ENCODE data around the gene LRRN4CL.

Gene LRRN4CL

GRCh38 chr11:62716816-62717215 is 27.5 kb upstream of the LRRN4CL start:
- Mint-ChIP-seq H3K4me3 (no peak overlapping the region), H3K9me3 (no peaks in the 10 kb centered on the region), H3K27ac (peak overlapping the region; percentile 56), H3K36me3 (peaks cover 48 to 74% of the 10 kb centered on the region in 2 donors), H3K27me3 (no peaks in the 10 kb centered on the region), H3K4me1 (peaks cover 25 to 34% of the 10 kb centered on the region in 2 donors)
- ATAC-seq (replicated peaks): no peak
- DNase-seq: no peak

- no peak overlapping the region for H3K27ac Mint-ChIP-seq
- H3K4me3 Mint-ChIP-seq: no peak overlapping the region
- DNase-seq: no peak
- H3K9me3 Mint-ChIP-seq: no peaks in the 10 kb centered on the region
- no peak for ATAC-seq (replicated peaks)
- H3K36me3 Mint-ChIP-seq: peaks cover 45 to 74% of the 10 kb centered on the region in 2 donors
- H3K27me3 Mint-ChIP-seq: no peaks in the 10 kb centered on the region
- H3K4me1 Mint-ChIP-seq: peaks cover 25 to 34% of the 10 kb centered on the region in 2 donors
Measured at GRCh38 chr11:62716206-62716605, 26.9 kb upstream of the LRRN4CL start.

- Mint-ChIP-seq H3K36me3 (peaks cover 50 to 74% of the 10 kb centered on the region in 2 donors), H3K27ac (peak overlapping the region; percentile 65), H3K9me3 (no peaks in the 10 kb centered on the region), H3K4me1 (peaks cover 25 to 39% of the 10 kb centered on the region in 2 donors), H3K27me3 (no peaks in the 10 kb centered on the region), H3K4me3 (no peak overlapping the region)
- ATAC-seq (replicated peaks) (no peak), DNase-seq (no peak)
Measured at GRCh38 chr11:62715150-62716130, 26.1 kb upstream of the LRRN4CL start.

- peak overlapping the region; percentile 3 for H3K27ac Mint-ChIP-seq
Measured at GRCh38 chr11:62713343-62713742, 24.0 kb upstream of the LRRN4CL start.

GRCh38 chr11:62712861-62713260 is 23.5 kb upstream of the LRRN4CL start:
- Mint-ChIP-seq H3K4me1 (peaks cover 38 to 65% of the 10 kb centered on the region in 2 donors), H3K4me3 (peak overlapping the region; percentile 6 to 25)
- DNase-seq: no peak

More at GRCh38 chr11:62713343-62713742, 24.0 kb upstream of the LRRN4CL start:
- ATAC-seq (replicated peaks): no peak
- no peaks in the 10 kb centered on the region for H3K27me3 Mint-ChIP-seq
- H3K9me3 Mint-ChIP-seq: no peaks in the 10 kb centered on the region
- peaks cover 49 to 77% of the 10 kb centered on the region in 2 donors for H3K36me3 Mint-ChIP-seq
- peak overlapping the region in 1 of 2 donors; percentile 40 for H3K4me3 Mint-ChIP-seq
- peaks cover 34 to 60% of the 10 kb centered on the region in 2 donors for H3K4me1 Mint-ChIP-seq
- DNase-seq: no peak

GRCh38 chr11:62712276-62712812 is 23.0 kb upstream of the LRRN4CL start:
- Mint-ChIP-seq H3K4me1 (peaks cover 42 to 70% of the 10 kb centered on the region in 2 donors), H3K27me3 (no peaks in the 10 kb centered on the region), H3K9me3 (no peaks in the 10 kb centered on the region), H3K36me3 (peaks cover 43 to 73% of the 10 kb centered on the region in 2 donors), H3K27ac (peak overlapping the region; percentile 81), H3K4me3 (peak overlapping the region; percentile 0 to 25)
- ATAC-seq (replicated peaks) (no peak), DNase-seq (no peak)

More at GRCh38 chr11:62712861-62713260, 23.5 kb upstream of the LRRN4CL start:
- H3K27ac Mint-ChIP-seq: peak overlapping the region; percentile 67
- no peaks in the 10 kb centered on the region for H3K9me3 Mint-ChIP-seq
- H3K36me3 Mint-ChIP-seq: peaks cover 44 to 75% of the 10 kb centered on the region in 2 donors
- no peaks in the 10 kb centered on the region for H3K27me3 Mint-ChIP-seq
- no peak for ATAC-seq (replicated peaks)

DNA sequence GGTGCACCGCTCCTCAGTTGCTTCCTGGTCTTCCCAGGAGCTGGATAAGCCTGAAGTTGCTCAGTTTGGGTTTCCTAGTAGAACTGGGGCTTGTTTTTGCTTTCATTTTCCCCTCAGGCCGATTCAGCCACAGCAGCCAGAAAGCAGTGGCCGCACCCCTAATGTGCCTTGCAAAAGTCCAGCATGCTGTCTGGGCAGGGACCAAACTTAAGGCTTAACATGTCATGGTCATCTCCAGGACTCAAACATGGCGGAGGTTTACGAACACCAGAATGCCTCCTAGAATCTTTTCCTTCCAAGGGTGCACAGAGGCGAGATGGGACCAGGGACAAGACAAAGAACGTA is 20.6 kb upstream of the LRRN4CL start:
- Mint-ChIP-seq H3K27ac (peak overlapping the region; percentile 95), H3K4me3 (peak overlapping the region; percentile 90 to 92), H3K4me1 (peaks cover 53 to 84% of the 10 kb centered on the region in 2 donors), H3K36me3 (peaks cover 33 to 63% of the 10 kb centered on the region in 2 donors), H3K27me3 (no peaks in the 10 kb centered on the region), H3K9me3 (peaks cover 0 to 1% of the 10 kb centered on the region in 2 donors)
- ATAC-seq (replicated peaks) (no peak), DNase-seq (no peak)

GRCh38 chr11:62709247-62710000 is 20.1 kb upstream of the LRRN4CL start:
- Mint-ChIP-seq H3K4me1 (peaks cover 51 to 81% of the 10 kb centered on the region in 2 donors), H3K9me3 (peaks cover 0 to 1% of the 10 kb centered on the region in 2 donors), H3K27me3 (no peaks in the 10 kb centered on the region), H3K27ac (peak overlapping the region; percentile 95), H3K4me3 (peak overlapping the region; percentile 90 to 92), H3K36me3 (peaks cover 33 to 58% of the 10 kb centered on the region in 2 donors)
- DNase-seq (peak; percentile 93), ATAC-seq (replicated peaks) (peak; percentile 78 to 82)

- H3K36me3 Mint-ChIP-seq: peaks cover 29 to 54% of the 10 kb centered on the region in 2 donors
- peaks cover 47 to 77% of the 10 kb centered on the region in 2 donors for H3K4me1 Mint-ChIP-seq
- peaks cover 0 to 1% of the 10 kb centered on the region in 2 donors for H3K9me3 Mint-ChIP-seq
- peak overlapping the region; percentile 95 for H3K27ac Mint-ChIP-seq
- ATAC-seq (replicated peaks): peak; percentile 20 to 25
- no peaks in the 10 kb centered on the region for H3K27me3 Mint-ChIP-seq
- DNase-seq: peak; percentile 34
- H3K4me3 Mint-ChIP-seq: peak overlapping the region; percentile 90 to 92
Measured at GRCh38 chr11:62708793-62709192, 19.5 kb upstream of the LRRN4CL start.

GRCh38 chr11:62708392-62708791 is 19.1 kb upstream of the LRRN4CL start:
- H3K36me3 Mint-ChIP-seq: peaks cover 29 to 50% of the 10 kb centered on the region in 2 donors
- peaks cover 43 to 73% of the 10 kb centered on the region in 2 donors for H3K4me1 Mint-ChIP-seq
- no peaks in the 10 kb centered on the region for H3K27me3 Mint-ChIP-seq

GRCh38 chr11:62707277-62707861 is 18.0 kb upstream of the LRRN4CL start, which contains the start of the genes BSCL2 and GNG3:
TSS of gene BSCL2 (minus strand) at chr11:62707424. CDS start at chr11:62707195, 229 bp downstream.
TSS of gene GNG3 (plus strand) at chr11:62707676. CDS start at chr11:62708296, 620 bp downstream.
- no peak for ATAC-seq (replicated peaks)
- Mint-ChIP-seq H3K36me3 (peaks cover 32 to 43% of the 10 kb centered on the region in 2 donors), H3K27me3 (no peaks in the 10 kb centered on the region), H3K9me3 (peaks cover 0 to 1% of the 10 kb centered on the region in 2 donors), H3K4me3 (peak within 1 kb of the TSS; percentile 95 to 99), H3K27ac (peak within 1 kb of the TSS; percentile 95), H3K4me1 (peaks cover 39 to 63% of the 10 kb centered on the region in 2 donors)
- no peak for DNase-seq

More at GRCh38 chr11:62708392-62708791, 19.1 kb upstream of the LRRN4CL start:
- ATAC-seq (replicated peaks): no peak
- DNase-seq: no peak
- peak overlapping the region; percentile 95 for H3K27ac Mint-ChIP-seq
- peaks cover 0 to 1% of the 10 kb centered on the region in 2 donors for H3K9me3 Mint-ChIP-seq
- peak overlapping the region; percentile 90 to 92 for H3K4me3 Mint-ChIP-seq

- DNase-seq: no peak
- peak overlapping the region; percentile 95 to 99 for H3K4me3 Mint-ChIP-seq
- H3K27me3 Mint-ChIP-seq: no peaks in the 10 kb centered on the region
- peaks cover 0 to 1% of the 10 kb centered on the region in 2 donors for H3K9me3 Mint-ChIP-seq
- peak overlapping the region; percentile 37 for H3K27ac Mint-ChIP-seq
- H3K4me1 Mint-ChIP-seq: peaks cover 36 to 58% of the 10 kb centered on the region in 2 donors
- no peak for ATAC-seq (replicated peaks)
- peaks cover 34 to 45% of the 10 kb centered on the region in 2 donors for H3K36me3 Mint-ChIP-seq
Measured at GRCh38 chr11:62706850-62707247, 17.5 kb upstream of the LRRN4CL start.
